CD4-positive, alpha-beta T cell treated with Interleukin-1 beta for 1 hour (primary cell): ENCODE measurements around the gene RETREG1.
"Not testable (repeated sequence)": the region's sequence is repeated elsewhere in the genome, so short reads cannot be mapped to it uniquely, and the experiment has no call there.

ENCODE experiments used
- DNase-seq, 2 donors: peaks; one replicate each; pipeline ENCODE4 v3.0.0-alpha.2; 2020 to 2022

Gene RETREG1, protein sequence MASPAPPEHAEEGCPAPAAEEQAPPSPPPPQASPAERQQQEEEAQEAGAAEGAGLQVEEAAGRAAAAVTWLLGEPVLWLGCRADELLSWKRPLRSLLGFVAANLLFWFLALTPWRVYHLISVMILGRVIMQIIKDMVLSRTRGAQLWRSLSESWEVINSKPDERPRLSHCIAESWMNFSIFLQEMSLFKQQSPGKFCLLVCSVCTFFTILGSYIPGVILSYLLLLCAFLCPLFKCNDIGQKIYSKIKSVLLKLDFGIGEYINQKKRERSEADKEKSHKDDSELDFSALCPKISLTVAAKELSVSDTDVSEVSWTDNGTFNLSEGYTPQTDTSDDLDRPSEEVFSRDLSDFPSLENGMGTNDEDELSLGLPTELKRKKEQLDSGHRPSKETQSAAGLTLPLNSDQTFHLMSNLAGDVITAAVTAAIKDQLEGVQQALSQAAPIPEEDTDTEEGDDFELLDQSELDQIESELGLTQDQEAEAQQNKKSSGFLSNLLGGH

GRCh38 chr5:16616536-16617273, at the start of gene RETREG1:
TSS of gene RETREG1 (minus strand) at chr5:16616997. CDS start at chr5:16616971, 26 bp downstream.
- DNase-seq: peak; percentile 87

GRCh38 chr5:16666130-16666882, 49.5 kb upstream of the RETREG1 start:
- no peak for DNase-seq

- no peak for DNase-seq
These were observed 48.8 kb upstream of the RETREG1 start for GRCh38 chr5:16665601-16666000.

GRCh38 chr5:16664368-16664767, 47.6 kb upstream of the RETREG1 start:
- no peak for DNase-seq

GRCh38 chr5:16663840-16664239, 47.0 kb upstream of the RETREG1 start:
- no peak for DNase-seq

DNA sequence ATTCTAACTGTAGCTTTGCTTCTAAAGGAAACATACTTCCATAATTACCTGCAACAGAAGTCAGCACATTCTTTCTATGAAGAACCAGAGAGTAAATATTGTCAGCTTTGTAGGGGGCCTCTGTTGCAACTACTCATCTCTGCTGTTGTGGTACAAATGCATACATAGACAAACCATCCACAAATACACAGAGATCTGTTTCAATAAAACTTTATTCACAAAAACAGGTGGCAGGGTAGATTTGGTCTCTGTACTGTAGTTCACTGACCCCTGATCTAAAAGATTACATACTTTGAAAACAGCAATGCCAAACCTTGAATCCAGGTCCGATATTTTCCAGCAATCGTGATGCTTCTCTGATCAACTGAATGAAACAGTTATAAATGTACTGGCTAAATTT, 44.9 kb upstream of the RETREG1 start:
- DNase-seq: no peak

DNA sequence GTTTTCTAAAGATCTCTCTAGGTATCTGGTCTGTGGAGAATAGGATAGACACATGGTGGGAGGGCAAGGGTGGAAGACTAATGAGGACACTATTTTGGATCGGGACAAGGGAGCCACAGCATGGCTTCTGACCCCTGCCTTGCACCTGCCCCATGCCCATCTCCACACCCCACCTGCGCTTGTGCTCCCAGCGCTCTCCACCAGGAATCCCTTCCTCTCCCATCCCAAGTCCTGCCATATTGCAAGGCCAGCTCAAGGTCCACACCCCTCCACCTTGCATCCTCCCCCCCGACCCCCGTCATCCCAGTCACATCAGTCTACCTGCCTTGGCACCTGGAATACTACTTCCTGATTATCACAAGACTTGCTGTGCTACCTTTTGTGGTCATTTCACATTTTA, 44.2 kb upstream of the RETREG1 start:
- no peak for DNase-seq

GRCh38 chr5:16659536-16659935, 42.7 kb upstream of the RETREG1 start:
- DNase-seq: no peak

DNA sequence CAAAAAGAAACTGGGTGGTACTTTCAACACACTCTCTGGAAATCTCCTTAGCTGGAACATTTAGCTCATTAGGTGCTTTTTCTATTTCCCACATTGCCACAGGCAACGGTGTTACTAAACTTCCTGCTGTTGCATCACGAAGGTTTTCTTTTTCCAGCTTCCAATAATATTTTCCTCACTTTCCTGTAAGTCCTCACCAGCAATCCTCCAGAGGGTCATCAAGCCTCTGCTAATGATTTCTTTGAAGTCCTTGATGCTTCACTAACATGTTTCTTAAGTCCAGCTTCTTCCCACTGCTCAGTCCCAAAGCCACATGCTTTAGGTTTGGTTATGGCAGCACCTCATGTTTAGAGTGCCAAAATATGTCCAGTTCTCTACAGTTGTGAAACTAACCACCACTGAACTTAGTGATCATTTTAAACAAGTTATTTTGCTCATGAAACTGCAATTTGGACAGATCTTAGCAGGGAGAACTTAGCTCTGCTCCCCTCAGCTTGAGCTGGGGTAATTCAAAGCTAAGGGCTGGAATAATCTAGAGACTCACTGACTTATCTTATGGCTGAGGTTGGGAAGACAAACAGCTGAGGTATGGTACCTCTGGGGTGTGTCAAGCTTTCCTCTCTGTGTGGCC, 39.9 kb upstream of the RETREG1 start:
- DNase-seq: no peak

DNA sequence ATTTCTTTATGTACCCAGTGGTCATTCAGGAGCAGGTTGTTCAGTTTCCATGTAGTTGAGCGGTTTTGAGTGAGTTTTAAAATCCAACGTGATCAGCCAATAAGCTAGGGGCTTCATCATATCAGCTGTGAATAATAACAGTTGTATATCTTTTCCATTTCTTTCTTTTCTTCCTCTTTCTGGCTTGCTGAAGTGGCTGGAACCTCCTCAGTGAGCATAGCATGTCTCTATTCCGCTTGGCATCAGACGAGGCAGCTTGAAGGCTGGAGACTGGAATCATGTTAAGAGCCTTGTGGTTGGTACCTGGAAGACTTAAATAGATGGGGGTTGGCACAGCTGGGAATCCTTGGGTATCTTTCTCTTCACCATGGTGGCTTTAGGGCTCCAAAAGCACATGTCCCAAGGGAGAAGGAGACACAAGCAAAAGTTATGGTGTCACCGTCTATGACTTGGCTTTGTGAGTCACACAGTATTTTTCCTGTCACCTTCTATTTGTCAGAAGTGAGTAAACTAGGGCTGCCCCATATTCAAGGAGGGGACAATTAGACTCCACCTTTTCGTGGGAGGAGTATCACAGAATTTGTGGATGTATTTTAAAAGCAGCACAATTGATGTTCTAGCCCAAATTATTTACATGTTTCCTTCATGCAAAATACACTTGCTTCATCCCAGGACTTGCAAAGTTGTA, 38.0 kb upstream of the RETREG1 start:
- DNase-seq: no peak

DNA sequence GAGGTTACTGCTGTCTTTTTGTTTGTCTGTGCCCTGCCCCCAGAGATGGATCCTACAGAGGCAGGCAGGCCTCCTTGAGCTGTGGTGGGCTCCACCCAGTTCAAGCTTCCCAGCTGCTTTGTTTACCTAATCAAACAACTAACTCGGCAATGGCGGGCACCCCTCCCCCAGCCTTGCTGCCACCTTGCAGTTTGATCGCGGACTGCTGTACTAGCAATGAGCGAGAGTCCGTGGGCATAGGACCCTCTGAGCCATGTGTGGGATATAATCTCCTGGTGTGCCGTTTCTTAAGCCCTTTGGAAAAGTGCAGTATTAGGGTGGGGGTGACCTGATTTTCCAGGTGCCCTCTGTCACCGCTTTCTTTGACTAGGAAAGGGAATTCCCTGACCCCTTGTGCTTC, 31.9 kb upstream of the RETREG1 start:
- not testable (repeated sequence) for DNase-seq

DNA sequence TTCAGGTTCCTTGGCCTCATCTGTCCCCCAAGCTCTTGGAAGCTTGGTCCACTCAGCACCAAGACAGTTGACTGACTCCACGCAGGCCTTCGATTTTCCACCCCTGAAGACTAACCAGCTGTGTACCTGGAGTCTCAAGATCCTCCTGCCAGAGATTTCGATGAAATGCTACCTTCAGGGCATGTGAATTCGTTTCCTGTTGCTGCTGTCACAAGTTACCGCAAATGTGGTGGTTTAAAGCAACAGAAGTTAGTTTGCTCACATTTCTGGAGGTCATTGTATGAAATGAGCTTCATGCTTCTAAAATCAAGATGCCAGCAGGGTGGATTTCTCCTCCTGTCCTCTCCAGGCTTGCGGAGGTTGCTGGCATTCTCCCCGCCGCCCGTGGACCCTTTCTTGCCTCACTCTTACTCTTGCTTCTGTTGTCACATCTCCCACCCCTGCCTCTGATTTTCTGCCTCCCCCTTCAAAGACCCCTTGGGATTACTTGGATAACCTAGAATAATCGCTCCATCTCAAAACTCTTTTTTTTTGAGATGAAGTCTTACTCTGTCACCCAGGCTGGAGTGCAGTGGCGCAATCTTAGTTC, 27.6 kb upstream of the RETREG1 start:
- DNase-seq: no peak

- no peak for DNase-seq
These were observed 26.1 kb upstream of the RETREG1 start for GRCh38 chr5:16642867-16643266.

GRCh38 chr5:16639206-16639605, 22.4 kb upstream of the RETREG1 start:
- no peak for DNase-seq

DNA sequence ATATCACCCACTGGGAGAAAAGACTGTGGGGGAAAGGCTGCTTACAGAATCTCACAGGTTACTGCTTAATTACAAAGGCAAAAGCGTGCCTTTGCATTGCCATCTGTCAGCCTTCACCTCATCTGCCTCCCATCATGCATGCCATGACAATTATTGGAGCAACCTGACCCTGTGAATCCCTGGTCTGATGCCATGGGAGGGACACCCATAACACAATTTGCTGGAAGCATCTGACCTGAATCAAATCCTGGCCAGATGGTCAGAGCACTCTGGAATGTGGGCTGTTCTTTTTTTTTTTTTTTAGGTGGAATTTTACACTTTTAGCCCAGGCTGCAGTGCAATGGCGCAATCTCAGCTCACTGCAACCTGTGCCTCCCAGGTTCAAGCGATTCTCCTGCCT, 11.6 kb upstream of the RETREG1 start:
- no peak for DNase-seq

DNA sequence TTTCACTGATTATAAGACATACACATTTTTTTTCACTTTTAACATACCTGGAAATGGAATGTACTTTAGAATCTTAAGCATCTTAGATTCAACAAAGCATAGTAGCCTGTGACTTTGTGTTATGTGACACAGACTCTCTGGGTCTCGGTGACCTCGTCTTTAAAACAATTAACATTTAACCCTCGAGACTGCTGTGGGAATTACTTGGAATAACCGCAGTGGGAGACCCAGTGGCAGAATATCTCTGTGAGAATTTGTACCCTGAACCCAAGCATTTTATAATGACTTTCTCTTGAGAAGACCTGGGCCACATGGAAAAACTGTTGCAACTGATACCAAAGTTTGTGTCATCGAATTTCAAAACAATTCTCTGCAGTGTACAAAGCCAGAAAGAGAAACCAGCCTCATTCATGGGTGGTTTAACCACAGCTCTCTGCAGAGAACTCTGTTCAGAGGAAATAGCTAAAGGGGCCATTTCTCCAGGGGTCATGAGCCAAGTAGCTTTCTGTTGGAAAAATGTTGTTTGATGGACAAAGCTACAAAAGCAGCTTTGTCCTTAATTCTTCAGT, 10.0 kb upstream of the RETREG1 start:
- peak in 1 of 2 donors; percentile 18 for DNase-seq

GRCh38 chr5:16625096-16625495, 8.3 kb upstream of the RETREG1 start:
- DNase-seq: no peak

DNA sequence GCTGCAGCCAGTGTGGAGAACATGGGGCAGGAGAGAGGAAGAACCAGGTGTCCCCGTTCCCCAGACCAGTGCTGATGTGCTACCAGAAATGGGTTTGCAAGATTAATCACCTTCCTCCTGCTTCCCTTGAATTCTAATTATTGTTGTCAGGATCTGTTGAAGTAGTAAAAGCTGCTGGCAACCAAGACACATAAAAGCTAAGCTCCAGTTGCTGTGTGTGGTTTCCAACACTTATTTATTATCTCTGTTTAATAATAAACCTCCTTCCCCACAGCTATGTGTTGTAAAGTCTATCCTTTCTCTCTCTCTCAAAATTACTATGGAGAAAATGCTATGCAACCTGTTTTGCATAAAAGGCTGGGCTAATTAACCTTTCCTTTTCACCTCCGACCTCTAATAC, 2.3 kb upstream of the RETREG1 start:
- no peak for DNase-seq

DNA sequence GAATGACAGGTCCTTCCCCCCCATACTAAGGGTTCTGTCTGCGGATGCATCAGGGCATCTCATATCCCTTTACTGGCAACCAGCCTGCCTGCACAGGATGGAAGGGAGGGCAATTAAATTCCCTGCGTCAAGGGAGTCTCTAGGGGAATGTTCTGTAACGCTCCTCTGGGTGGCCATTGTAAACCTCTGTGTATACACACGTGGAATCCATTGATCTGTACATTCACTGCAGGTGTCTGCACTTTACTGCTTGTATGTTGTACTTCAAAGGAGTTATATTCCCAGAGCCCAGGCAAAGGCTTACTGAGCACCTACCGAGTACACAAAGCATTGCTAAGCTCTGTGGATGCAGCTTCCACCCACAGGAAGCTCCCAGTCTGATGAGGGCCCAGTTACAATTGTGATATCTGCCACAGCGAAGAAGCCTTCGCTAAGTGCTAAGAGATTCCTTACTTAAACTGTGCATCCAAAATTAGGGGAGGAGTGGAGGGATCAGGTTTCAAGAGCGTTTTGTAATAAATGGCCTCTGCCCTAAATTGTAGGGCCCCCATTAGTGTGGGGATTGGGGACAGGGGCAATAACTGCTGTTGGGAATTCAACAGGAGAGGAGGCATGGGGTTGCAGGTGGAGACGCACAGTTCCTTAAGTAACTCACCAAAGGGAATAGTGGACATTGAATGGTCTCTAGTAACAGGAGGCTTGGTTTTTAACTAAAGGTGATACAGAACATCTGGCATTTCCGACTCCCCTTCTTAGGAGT, 1.5 kb upstream of the RETREG1 start:
- no peak for DNase-seq

DNA sequence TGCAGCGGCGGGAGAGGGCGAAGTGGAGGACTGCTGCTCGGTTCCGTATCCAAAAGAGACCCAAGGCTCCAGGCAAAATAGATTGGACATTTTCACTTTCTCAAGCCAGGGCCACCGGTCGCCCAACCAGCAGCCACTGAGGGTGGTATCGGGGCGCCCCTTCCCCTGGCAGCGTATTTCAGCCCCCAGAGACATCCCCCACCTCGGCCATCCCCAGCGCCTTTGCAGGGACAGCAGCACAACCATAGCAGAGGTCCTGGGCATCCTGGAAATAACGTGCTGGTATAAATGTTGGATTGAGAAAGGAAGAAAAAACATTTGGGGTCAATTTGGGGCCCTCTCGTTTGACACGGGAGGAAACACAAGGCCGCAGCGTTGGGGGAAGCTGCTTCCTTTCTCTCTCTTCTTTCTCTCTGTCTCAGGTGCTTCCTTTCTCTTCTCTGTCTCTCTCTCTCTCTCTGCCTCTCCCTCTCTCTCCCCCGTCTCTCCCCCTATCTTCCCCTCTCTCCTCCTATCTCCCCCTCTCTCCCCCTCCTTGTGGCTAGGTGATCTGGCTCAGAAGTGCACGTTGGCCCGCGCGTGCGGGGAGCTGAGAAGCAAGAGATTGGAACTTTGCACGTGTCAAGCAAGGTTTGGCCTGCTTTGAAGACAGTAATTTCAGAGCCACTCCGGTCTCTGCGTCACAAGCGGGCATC, 624 bp upstream of the RETREG1 start:
- DNase-seq: peak; percentile 40 to 56
